H1 (cell line): ENCODE data around the gene RNPS1. TPM values are rescaled to one million over a fixed set of nuclear protein-coding genes. Genes with fewer than 3 reads are reported as not detected.

Source experiments
- CTCF ChIA-PET: fragments of 300-600 bp; sonication (Branson Sonifier 250); formaldehyde crosslinking; loops from one replicate; lab custom pipeline; 2021; ENCODE audit not compliant: partially characterized antibody; lab: Charles Lee
- POLR2A ChIA-PET: fragments of 300-600 bp; sonication (Branson Sonifier 250); formaldehyde crosslinking; loops from one replicate; lab custom pipeline; 2021; ENCODE audit warnings: inconsistent platforms; ENCODE audit not compliant: partially characterized antibody; lab: Charles Lee
- DNase-seq, 2 experiments: peaks; one replicate each; pipeline versions ENCODE4 v3.0.0 to v3.0.0-alpha.2; 2010 to 2022; ENCODE audit warnings: low spot score in 2 of 2, low read depth in 1 of 2, mixed read lengths in 1 of 2
- FAIRE-seq: peaks from 2 replicates; lab custom pipeline; 2011; peaks lifted over from hg19 to GRCh38; lab: Jason Lieb, UNC
- H2AFZ ChIP-seq: 2 replicates; pipeline ENCODE4 v1.8.1; 2012; ENCODE audit warnings: low read length, inconsistent platforms
- H2AK5ac ChIP-seq: 2 replicates; pipeline ENCODE4 v1.6.1; 2013; ENCODE audit warnings: low read depth, low read length
- H2BK120ac ChIP-seq: replicated peaks from 2 replicates; pipeline ENCODE3; 2013; ENCODE audit warnings: low read depth, low read length, inconsistent platforms
- H2BK12ac ChIP-seq: 2 replicates; pipeline ENCODE4 v1.6.1; 2013; ENCODE audit warnings: low read depth, low read length
- H2BK15ac ChIP-seq: 2 replicates; pipeline ENCODE4 v1.6.1; 2013; ENCODE audit warnings: low read length
- H2BK20ac ChIP-seq: 2 replicates; pipeline ENCODE4 v1.6.1; 2013; ENCODE audit warnings: low read length
- H2BK5ac ChIP-seq: 2 replicates; pipeline ENCODE4 v1.6.1; 2013; ENCODE audit warnings: low read depth, low read length
- H3K14ac ChIP-seq: 2 replicates; pipeline ENCODE4 v1.6.1; 2013; ENCODE audit warnings: inconsistent platforms; ENCODE audit not compliant: insufficient read length
- H3K18ac ChIP-seq: 2 replicates; pipeline ENCODE4 v1.6.1; 2013; ENCODE audit warnings: low read length; ENCODE audit errors: extremely low read depth
- H3K23ac ChIP-seq: 2 replicates; pipeline ENCODE4 v1.6.1; 2013; ENCODE audit warnings: inconsistent platforms; ENCODE audit not compliant: insufficient read length
- H3K23me2 ChIP-seq: 2 replicates; pipeline ENCODE4 v1.6.1; 2013; ENCODE audit warnings: low read depth, low read length
- H3K27ac ChIP-seq: 2 replicates; pipeline ENCODE4 v1.6.1; 2011; ENCODE audit warnings: low read depth, low read length, inconsistent platforms
- H3K27me3 ChIP-seq, 4 experiments: replicated peaks in 1 of 4; 1 replicate in 1 of 4; 2 replicates in 3 of 4; pipeline versions ENCODE4 v1.6.1 to v1.8.1; 2011 to 2013; ENCODE audit warnings: low read length in 3 of 4, mild to moderate bottlenecking in 3 of 4, inconsistent platforms in 2 of 4, mixed read lengths in 2 of 4, moderate library complexity in 1 of 4; ENCODE audit not compliant: control insufficient read depth in 3 of 4, insufficient read depth in 3 of 4; ENCODE audit errors: extremely low read depth in 1 of 4
- H3K36me3 ChIP-seq, 4 experiments: 2 replicates each; pipeline versions ENCODE4 v1.6.1 to v1.8.1; 2011 to 2013; ENCODE audit warnings: mild to moderate bottlenecking in 4 of 4, low read length in 3 of 4, moderate library complexity in 2 of 4, control low read depth in 1 of 4, inconsistent platforms in 1 of 4; ENCODE audit not compliant: insufficient read depth in 4 of 4, control insufficient read depth in 2 of 4
- H3K4ac ChIP-seq: replicated peaks from 2 replicates; pipeline ENCODE3; 2013; ENCODE audit warnings: low read length, low read depth, mixed read lengths, inconsistent platforms; ENCODE audit not compliant: insufficient read length
- H3K4me1 ChIP-seq, 4 experiments: replicated peaks in 1 of 4; 1 replicate in 1 of 4; 2 replicates in 3 of 4; pipeline versions ENCODE4 v1.6.1 to v1.8.1; 2011 to 2013; ENCODE audit warnings: low read length in 3 of 4, inconsistent platforms in 2 of 4, mixed read lengths in 1 of 4; ENCODE audit not compliant: insufficient read depth in 4 of 4, control insufficient read depth in 3 of 4
- H3K4me2 ChIP-seq, 2 experiments: 2 replicates each; pipeline versions ENCODE4 v1.6.1 to v1.8.1; 2011 to 2013; ENCODE audit warnings: low read depth in 2 of 2, low read length in 2 of 2, control low read depth in 1 of 2, inconsistent platforms in 1 of 2, mild to moderate bottlenecking in 1 of 2; ENCODE audit not compliant: insufficient read depth in 1 of 2
- H3K4me3 ChIP-seq, 4 experiments: fragments of 200-600, 300-600 bp in 1 of 4; sonication (generic), shearing (Covaris generic), sonication (Bioruptor Twin) in 1 of 4; 2 replicates each; pipeline versions ENCODE4 v1.5.1 to v1.8.1; 2011 to 2016; ENCODE audit warnings: low read length in 4 of 4, low read depth in 3 of 4, control low read depth in 2 of 4, inconsistent platforms in 2 of 4, mild to moderate bottlenecking in 2 of 4, mixed read lengths in 1 of 4, moderate library complexity in 1 of 4; ENCODE audit not compliant: insufficient read depth in 2 of 4; ENCODE audit errors: extremely low read depth in 1 of 4
- H3K56ac ChIP-seq: replicated peaks from 2 replicates; pipeline ENCODE3; 2013; ENCODE audit warnings: low read depth, mild to moderate bottlenecking, mixed read lengths, low read length, inconsistent platforms; ENCODE audit not compliant: insufficient read length
- H3K79me1 ChIP-seq: 2 replicates; pipeline ENCODE4 v1.6.1; 2013; ENCODE audit warnings: low read depth, low read length, control low read depth
- H3K79me2 ChIP-seq, 2 experiments: 2 replicates each; pipeline versions ENCODE4 v1.6.1 to v1.8.1; 2012 to 2013; ENCODE audit warnings: low read length in 2 of 2, mild to moderate bottlenecking in 2 of 2, inconsistent platforms in 1 of 2; ENCODE audit not compliant: insufficient read depth in 2 of 2, control insufficient read depth in 1 of 2
- H3K9ac ChIP-seq, 4 experiments: replicated peaks in 1 of 4; 1 replicate in 1 of 4; 2 replicates in 3 of 4; pipeline versions ENCODE4 v1.6.1 to v1.8.1; 2011 to 2013; ENCODE audit warnings: low read depth in 3 of 4, low read length in 3 of 4, control low read depth in 2 of 4, mild to moderate bottlenecking in 2 of 4, moderate library complexity in 2 of 4, inconsistent platforms in 1 of 4; ENCODE audit errors: extremely low read depth in 1 of 4
- H3K9me3 ChIP-seq, 2 experiments: 2 replicates each; pipeline versions ENCODE4 v1.6.1 to v1.8.1; 2012 to 2013; ENCODE audit warnings: mild to moderate bottlenecking in 2 of 2, moderate library complexity in 2 of 2, control low read depth in 1 of 2, inconsistent platforms in 1 of 2, low read depth in 1 of 2, low read length in 1 of 2, mixed read lengths in 1 of 2; ENCODE audit not compliant: insufficient read depth in 2 of 2
- H4K20me1 ChIP-seq, 2 experiments: replicated peaks in 1 of 2; 2 replicates each; pipeline versions ENCODE3 to v1.8.1; 2011 to 2013; ENCODE audit warnings: inconsistent platforms in 2 of 2, low read length in 2 of 2, mild to moderate bottlenecking in 1 of 2; ENCODE audit not compliant: insufficient read depth in 2 of 2, control insufficient read depth in 1 of 2
- H4K5ac ChIP-seq: 2 replicates; pipeline ENCODE4 v1.6.1; 2013; ENCODE audit warnings: low read length, low read depth, mixed read lengths, inconsistent platforms; ENCODE audit not compliant: insufficient read length
- H4K8ac ChIP-seq: 2 replicates; pipeline ENCODE4 v1.8.0; 2013; ENCODE audit warnings: mild to moderate bottlenecking, moderate library complexity, low read length, inconsistent platforms; ENCODE audit not compliant: insufficient read depth; ENCODE audit errors: extremely low read depth
- H4K91ac ChIP-seq: replicated peaks from 2 replicates; pipeline ENCODE3; 2013; ENCODE audit warnings: low read length, mixed read lengths, inconsistent platforms; ENCODE audit not compliant: insufficient read length
- BCL11A ChIP-seq, 2 experiments: IDR thresholded peaks; one replicate each; pipeline ENCODE4 v1.6.1; 2011; ENCODE audit warnings: low read depth in 2 of 2, low read length in 2 of 2, mild to moderate bottlenecking in 2 of 2
- FOSL1 ChIP-seq: IDR thresholded peaks from 2 replicates; pipeline ENCODE4 v1.6.1; 2011; ENCODE audit warnings: mild to moderate bottlenecking, low read depth, low read length, moderate library complexity; ENCODE audit not compliant: insufficient read depth
- GABPA ChIP-seq: IDR thresholded peaks from 2 replicates; pipeline ENCODE4 v1.6.1; 2011; ENCODE audit warnings: mild to moderate bottlenecking, low read length, moderate library complexity, borderline replicate concordance; ENCODE audit not compliant: insufficient read depth
- POLR2A ChIP-seq, 2 experiments: IDR thresholded peaks; 1 replicate in 1 of 2; 2 replicates in 1 of 2; pipeline ENCODE4 v1.6.1; 2011; ENCODE audit warnings: low read depth in 2 of 2, low read length in 2 of 2, mild to moderate bottlenecking in 2 of 2; ENCODE audit errors: control extremely low read depth in 1 of 2
- TBP ChIP-seq: IDR thresholded peaks from 2 replicates; pipeline ENCODE4 v1.6.1; 2011; ENCODE audit warnings: low read depth, low read length, improper control_type of control experiment
- WGBS, 2 experiments: shearing (Covaris generic) in 1 of 2; methylation state at CpG; one replicate each; pipeline versions ENCODE4 v1.1.6 to v1.1.7; 2013 to 2015; ENCODE audit warnings: low lambda C conversion rate in 2 of 2, mixed read lengths in 2 of 2, inconsistent platforms in 1 of 2, low coverage in 1 of 2, missing lambda C conversion rate in 1 of 2; ENCODE audit not compliant: insufficient replicate concordance in 2 of 2, insufficient coverage in 1 of 2, insufficient read length in 1 of 2; ENCODE audit errors: extremely low coverage in 1 of 2, missing lambda C conversion rate in 1 of 2; 5-methylcytosine and 5-hydroxymethylcytosine counted together
- polyA plus RNA-seq, 7 experiments: library from polyadenylated mRNA; depleted of rRNA in 3 of 7; stranded (reverse) in 5 of 7; unstranded in 2 of 7; fragments of >200 nt in 5 of 7; fragments of 200-250 nt in 2 of 7; gene quantifications; 1 replicate in 5 of 7; 2 replicates in 1 of 7; 4 replicates in 1 of 7; pipeline versions ENCODE4 v1.2.1 to v1.2.3, GENCODE V29; 2011 to 2013; ENCODE audit warnings: missing spikeins in 2 of 7, mixed read lengths in 2 of 7
- total RNA-seq: library from RNA; stranded (reverse); fragmentation: NEBNext Ultra II Directional; extraction: Animal tissue kit (Norgen Biotek cat#: 25700); gene quantifications from 2 replicates; pipeline ENCODE4 v1.2.1, GENCODE V29; 2021
- TF ChIP-seq, protein P1 (sequence below): IDR thresholded peaks from 2 replicates; pipeline ENCODE4 v1.6.1; 2012; ENCODE audit warnings: inconsistent platforms

RNPS1 gene
- total and polyA plus RNA-seq, 2 of the 8 experiments (the other 6 are each of a cell fraction or from before 2014, with no cell fraction given): 330 to 350 TPM

DNA sequence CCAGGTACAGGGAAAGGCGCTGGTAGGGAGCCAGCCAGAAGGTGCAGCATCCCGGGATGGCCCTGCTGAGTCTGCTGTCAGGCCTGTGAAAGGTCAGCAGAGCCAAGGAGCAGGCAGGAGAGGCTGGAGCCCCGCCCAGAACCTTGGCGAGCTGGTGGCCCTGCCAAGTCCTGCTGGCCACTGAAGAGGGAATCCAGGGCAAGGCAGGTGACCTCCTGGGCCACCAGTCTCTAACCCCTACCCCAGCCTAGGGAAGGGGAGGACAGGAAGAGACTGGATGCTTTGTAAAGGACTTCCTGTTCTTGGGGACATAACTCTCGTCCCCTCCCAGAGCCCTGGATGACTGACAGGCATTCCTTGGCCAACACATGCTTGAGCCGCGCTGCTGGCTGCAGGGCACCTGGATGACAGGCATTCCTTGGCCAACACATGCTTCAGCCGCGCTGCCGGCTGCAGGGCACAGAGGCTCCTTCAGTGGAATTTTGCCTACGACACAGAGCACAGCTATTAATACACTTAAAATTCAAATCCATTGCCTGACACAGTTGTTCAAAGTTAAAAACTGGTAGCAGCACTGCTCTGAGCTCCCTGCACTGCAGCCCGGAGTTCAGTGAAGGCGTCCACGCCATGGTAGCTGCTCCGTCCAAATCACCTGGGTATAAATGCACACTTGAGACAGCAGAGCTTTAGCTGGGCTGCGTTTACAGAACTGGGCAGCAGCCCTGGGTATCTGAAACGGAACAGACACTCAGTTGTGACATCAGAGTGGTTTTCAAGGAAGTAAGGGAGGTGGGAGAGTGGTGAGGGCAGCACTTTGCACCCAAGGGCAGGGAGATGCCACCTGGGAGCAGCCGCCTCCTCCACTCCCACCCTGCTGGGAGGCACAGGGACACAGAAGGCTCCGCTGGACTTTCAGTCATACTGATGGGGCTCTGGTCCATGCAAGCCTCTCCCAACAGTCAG is 55.3 kb downstream of the RNPS1 start:
- H3K4me3 ChIP-seq: peak overlapping the region; percentile 74 to 92 (median 78); a peak in 5 of 8 replicates
- WGBS, 2 experiments: 92% methylated on average over 19 of the region's 19 CpGs; no CpG with 5 or more reads in 1 of the 2 experiments
- H3K4me1 ChIP-seq: peaks cover 0 to 17% (median 5%) of the 10 kb centered on the region in 4 experiments; a peak in 5 of 7 replicates
- H3K56ac ChIP-seq: no peak overlapping the region
- FAIRE-seq (no peak), DNase-seq (no peak)
- peaks cover 7 to 33% (median 15%) of the 10 kb centered on the region in 4 experiments; a peak in 6 of 8 replicates for H3K36me3 ChIP-seq
- H3K9me3 ChIP-seq: no peaks in the 10 kb centered on the region
- H3K18ac ChIP-seq: no peak overlapping the region
- H4K5ac ChIP-seq: no peak overlapping the region
- H3K27ac ChIP-seq: no peak overlapping the region
- H2AFZ ChIP-seq: no peak overlapping the region
- peaks cover 3 to 18% of the 10 kb centered on the region in 2 experiments; a peak in 3 of 4 replicates for H3K79me2 ChIP-seq
- peak overlapping the region; percentile 5; the same call in 1 of the 2 replicates for H4K8ac ChIP-seq
- no peaks in the 10 kb centered on the region for H3K27me3 ChIP-seq
- no peak overlapping the region for H2AK5ac ChIP-seq
- H2BK120ac ChIP-seq: no peak overlapping the region
- no peak overlapping the region for H3K14ac ChIP-seq
- H3K4me2 ChIP-seq: peak overlapping the region; percentile 80 to 84; a peak in 3 of 4 replicates
- no peak overlapping the region for H3K23ac ChIP-seq
- H3K23me2 ChIP-seq: peaks cover 9% of the 10 kb centered on the region
- peaks cover 4% of the 10 kb centered on the region for H3K79me1 ChIP-seq
- no peak for TF ChIP-seq BCL11A (IDR thresholded peaks at IDR 0.05; ENCODE audit: low read depth in 2 of 2, low read length in 2 of 2)
- TF ChIP-seq FOSL1: no peak
- TF ChIP-seq, protein P1, sequence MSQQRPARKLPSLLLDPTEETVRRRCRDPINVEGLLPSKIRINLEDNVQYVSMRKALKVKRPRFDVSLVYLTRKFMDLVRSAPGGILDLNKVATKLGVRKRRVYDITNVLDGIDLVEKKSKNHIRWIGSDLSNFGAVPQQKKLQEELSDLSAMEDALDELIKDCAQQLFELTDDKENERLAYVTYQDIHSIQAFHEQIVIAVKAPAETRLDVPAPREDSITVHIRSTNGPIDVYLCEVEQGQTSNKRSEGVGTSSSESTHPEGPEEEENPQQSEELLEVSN: no peak
- peak in 1 of 2 experiments; percentile 24; a peak in 1 of 3 replicates for TF ChIP-seq POLR2A (IDR thresholded peaks at IDR 0.05; ENCODE audit: control extremely low read depth in 1 of 2, low read depth in 2 of 2, low read length in 2 of 2)
- TF ChIP-seq GABPA: no peak
- TF ChIP-seq TBP: no peak
- CTCF ChIA-PET: interaction anchor here (0.9 to 1.2 kb wide), 2 partner anchors 17 to 44 kb away, joined by 3 to 6 read pairs; no protein-coding TSS in a partner anchor
- peak overlapping the region in 1 of 4 experiments; percentile 63; a peak in 2 of 7 replicates for H3K9ac ChIP-seq
- no peak overlapping the region for H4K91ac ChIP-seq
- H2BK5ac ChIP-seq: no peak overlapping the region
- H2BK20ac ChIP-seq: no peak overlapping the region
- peaks cover 8 to 40% of the 10 kb centered on the region in 2 experiments for H4K20me1 ChIP-seq
- POLR2A ChIA-PET: interaction anchor here (0.6 to 15.1 kb wide), 12 partner anchors 9 to 219 kb away, joined by 3 to 156 read pairs (median 3); partner anchors contain the start of genes CASKIN1, E4F1 and TRAF7
- no peak overlapping the region for H2BK15ac ChIP-seq
- H2BK12ac ChIP-seq: no peak overlapping the region
- no peak overlapping the region for H3K4ac ChIP-seq
